Neural progenitor cell (in vitro differentiated cells): ENCODE data around the gene GASK1B. TPM values are rescaled to one million over a fixed set of nuclear protein-coding genes. Genes with fewer than 3 reads are reported as not detected.

Experiments
- DNase-seq: peaks from one replicate; pipeline ENCODE4 v3.0.0-alpha.2; 2016; ENCODE audit warnings: low spot score
- H2AFZ ChIP-seq: fragments of 200-600 bp; sonication (generic); replicated peaks from 2 replicates; pipeline ENCODE4 v1.6.1; 2016; ENCODE audit warnings: antibody characterized with exemption
- H3F3A ChIP-seq: fragments of 200-600 bp; sonication (generic); 2 replicates; pipeline ENCODE4 v1.6.1; 2016; ENCODE audit warnings: antibody characterized with exemption, low read depth
- H3K27ac ChIP-seq: fragments of 200-600 bp; sonication (generic); 2 replicates; pipeline ENCODE4 v1.5.1; 2016; ENCODE audit warnings: mild to moderate bottlenecking
- H3K27me3 ChIP-seq: fragments of 200-600 bp; sonication (generic); 2 replicates; pipeline ENCODE4 v1.6.1; 2016; ENCODE audit warnings: mild to moderate bottlenecking, moderate library complexity
- H3K36me3 ChIP-seq: fragments of 200-600 bp; sonication (generic); 2 replicates; pipeline ENCODE4 v1.5.1; 2016
- H3K4me1 ChIP-seq: fragments of 200-600 bp; sonication (generic); 2 replicates; pipeline ENCODE4 v1.6.1; 2016; ENCODE audit warnings: mixed run types
- H3K4me2 ChIP-seq: fragments of 200-600 bp; sonication (generic); 2 replicates; pipeline ENCODE4 v1.6.1; 2016
- H3K4me3 ChIP-seq: fragments of 200-600 bp; sonication (generic); 2 replicates; pipeline ENCODE4 v1.5.1; 2016
- H3K79me2 ChIP-seq: fragments of 200-600 bp; sonication (generic); 2 replicates; pipeline ENCODE4 v1.6.1; 2016; ENCODE audit warnings: low read depth
- H3K9ac ChIP-seq: fragments of 200-600 bp; sonication (generic); 2 replicates; pipeline ENCODE4 v1.6.1; 2016
- H3K9me3 ChIP-seq: fragments of 200-600 bp; sonication (generic); 2 replicates; pipeline ENCODE4 v1.5.1; 2016; ENCODE audit warnings: low read depth
- H4K20me1 ChIP-seq: fragments of 200-600 bp; sonication (generic); 2 replicates; pipeline ENCODE4 v1.6.1; 2016; ENCODE audit warnings: low read depth
- H3K27ac Mint-ChIP-seq: 3 replicates; pipeline ENCODE4 v1.8.0; 2021; ENCODE audit warnings: mixed read lengths
- H3K27me3 Mint-ChIP-seq: 2 replicates; pipeline ENCODE4 v1.8.0; 2022; ENCODE audit warnings: low read depth, mild to moderate bottlenecking, inconsistent platforms, moderate library complexity, mixed read lengths; ENCODE audit not compliant: insufficient read depth
- H3K36me3 Mint-ChIP-seq: 3 replicates; pipeline ENCODE4 v1.8.0; 2021; ENCODE audit warnings: mixed read lengths
- H3K4me1 Mint-ChIP-seq: 3 replicates; pipeline ENCODE4 v1.8.0; 2021; ENCODE audit warnings: mixed read lengths
- H3K4me3 Mint-ChIP-seq: 3 replicates; pipeline ENCODE4 v1.8.0; 2021; ENCODE audit warnings: mild to moderate bottlenecking, moderate library complexity, mixed read lengths
- H3K9me3 Mint-ChIP-seq: 3 replicates; pipeline ENCODE4 v1.8.0; 2020; ENCODE audit warnings: mixed read lengths
- EZH2 ChIP-seq: fragments of 200-600 bp; sonication (generic); IDR thresholded peaks from 2 replicates; pipeline ENCODE4 v1.6.1; 2017; ENCODE audit warnings: antibody characterized with exemption, mild to moderate bottlenecking, moderate library complexity
- EZH2phosphoT487 ChIP-seq: fragments of 200-600 bp; sonication (generic); IDR thresholded peaks from 2 replicates; pipeline ENCODE4 v1.6.1; 2017; ENCODE audit warnings: antibody characterized with exemption
- total RNA-seq: library from RNA; depleted of rRNA; stranded (reverse); fragments of >200 nt; gene quantifications from 2 replicates; pipeline ENCODE4 v1.2.3, GENCODE V29; 2015; ENCODE audit warnings: low replicate concordance
- TF ChIP-seq, protein P1 (sequence below): fragments of 200-600 bp; sonication (generic); IDR thresholded peaks from 2 replicates; pipeline ENCODE4 v1.5.1; 2017; ENCODE audit warnings: antibody characterized with exemption, mild to moderate bottlenecking

GASK1B gene
- total RNA-seq, 1 donor from 2014 or later: not detected

DNA sequence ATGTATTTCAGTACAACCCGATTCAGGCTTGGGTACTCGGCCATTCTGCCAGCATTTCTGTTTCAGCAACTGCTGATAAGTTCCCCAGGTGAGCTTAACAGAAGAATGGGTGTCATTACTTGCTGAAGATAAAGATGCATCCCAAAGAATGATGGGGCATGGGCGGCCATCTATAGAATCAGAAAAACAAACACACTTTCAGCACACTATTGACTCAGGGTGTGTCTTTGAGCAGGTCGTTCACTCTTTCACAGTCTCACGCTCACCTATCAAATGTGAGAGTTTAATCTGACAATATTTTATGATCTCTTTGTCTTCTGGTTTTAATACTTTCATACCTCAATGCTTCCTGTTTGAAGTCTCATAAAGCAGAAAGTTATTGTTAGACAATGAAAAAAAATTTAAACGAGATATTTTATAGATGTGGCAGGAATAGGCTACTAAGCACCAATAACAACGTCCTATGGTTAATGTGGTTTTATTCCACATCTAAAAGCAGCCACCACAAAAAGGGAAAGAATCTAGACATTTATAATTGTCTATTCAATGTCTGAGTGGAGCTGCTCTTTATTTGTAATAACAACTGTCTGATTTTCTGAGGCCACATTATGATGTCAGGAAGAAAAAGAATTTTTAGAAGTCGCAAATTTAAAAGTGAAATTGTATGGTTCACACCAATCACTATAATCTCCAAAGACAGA lies 17.0 kb downstream of the GASK1B start:
- Mint-ChIP-seq H3K4me3 (no peak overlapping the region), H3K27ac (no peak overlapping the region), H3K4me1 (no peaks in the 10 kb centered on the region), H3K27me3 (no peaks in the 10 kb centered on the region), H3K9me3 (peaks cover 4% of the 10 kb centered on the region), H3K36me3 (peaks cover 2% of the 10 kb centered on the region)
- no peaks in the 10 kb centered on the region for H3K27me3 ChIP-seq
- no peak overlapping the region for H3K4me2 ChIP-seq
- no peak overlapping the region for H3K4me3 ChIP-seq
- H3F3A ChIP-seq: no peaks in the 10 kb centered on the region
- no peaks in the 10 kb centered on the region for H3K9me3 ChIP-seq
- H3K9ac ChIP-seq: no peak overlapping the region
- no peak for TF ChIP-seq EZH2
- TF ChIP-seq, protein P1, sequence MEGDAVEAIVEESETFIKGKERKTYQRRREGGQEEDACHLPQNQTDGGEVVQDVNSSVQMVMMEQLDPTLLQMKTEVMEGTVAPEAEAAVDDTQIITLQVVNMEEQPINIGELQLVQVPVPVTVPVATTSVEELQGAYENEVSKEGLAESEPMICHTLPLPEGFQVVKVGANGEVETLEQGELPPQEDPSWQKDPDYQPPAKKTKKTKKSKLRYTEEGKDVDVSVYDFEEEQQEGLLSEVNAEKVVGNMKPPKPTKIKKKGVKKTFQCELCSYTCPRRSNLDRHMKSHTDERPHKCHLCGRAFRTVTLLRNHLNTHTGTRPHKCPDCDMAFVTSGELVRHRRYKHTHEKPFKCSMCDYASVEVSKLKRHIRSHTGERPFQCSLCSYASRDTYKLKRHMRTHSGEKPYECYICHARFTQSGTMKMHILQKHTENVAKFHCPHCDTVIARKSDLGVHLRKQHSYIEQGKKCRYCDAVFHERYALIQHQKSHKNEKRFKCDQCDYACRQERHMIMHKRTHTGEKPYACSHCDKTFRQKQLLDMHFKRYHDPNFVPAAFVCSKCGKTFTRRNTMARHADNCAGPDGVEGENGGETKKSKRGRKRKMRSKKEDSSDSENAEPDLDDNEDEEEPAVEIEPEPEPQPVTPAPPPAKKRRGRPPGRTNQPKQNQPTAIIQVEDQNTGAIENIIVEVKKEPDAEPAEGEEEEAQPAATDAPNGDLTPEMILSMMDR: no peak
- no peak for TF ChIP-seq EZH2phosphoT487
- no peaks in the 10 kb centered on the region for H3K79me2 ChIP-seq
- no peak for DNase-seq
- no peak overlapping the region for H3K27ac ChIP-seq
- H3K36me3 ChIP-seq: no peaks in the 10 kb centered on the region
- no peaks in the 10 kb centered on the region for H4K20me1 ChIP-seq
- H2AFZ ChIP-seq: no peak overlapping the region
- no peaks in the 10 kb centered on the region for H3K4me1 ChIP-seq

DNA sequence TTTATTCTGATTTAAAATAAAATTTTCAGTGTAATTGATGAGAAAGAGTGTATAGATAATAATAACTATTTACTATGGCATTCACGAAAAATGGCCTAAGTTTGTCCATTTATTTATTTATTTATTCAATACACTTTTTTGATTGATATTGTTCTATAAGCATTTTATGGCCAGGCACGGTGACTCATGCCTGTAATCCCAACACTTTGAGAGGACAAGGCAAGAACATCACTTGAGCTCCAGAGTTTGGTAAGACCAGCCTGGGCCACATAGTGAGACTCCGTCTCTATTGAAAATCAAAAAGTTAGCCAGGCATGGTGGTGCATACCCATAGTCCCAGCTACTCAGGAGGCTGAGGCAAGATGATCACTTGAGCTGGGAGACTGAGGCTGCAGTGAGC lies 25.7 kb downstream of the GASK1B start:
- DNase-seq: no peak
- H3K4me1 Mint-ChIP-seq: no peaks in the 10 kb centered on the region
- H3K36me3 ChIP-seq: no peaks in the 10 kb centered on the region
- peaks cover 5% of the 10 kb centered on the region for H3K9me3 Mint-ChIP-seq
- H2AFZ ChIP-seq: no peak overlapping the region
- no peak overlapping the region for H3K4me3 ChIP-seq
- H3K9ac ChIP-seq: no peak overlapping the region
- H3K27me3 ChIP-seq: no peaks in the 10 kb centered on the region
- no peaks in the 10 kb centered on the region for H3K9me3 ChIP-seq
- no peak overlapping the region for H3K27ac Mint-ChIP-seq
- H3K79me2 ChIP-seq: no peaks in the 10 kb centered on the region
- H3K27me3 Mint-ChIP-seq: no peaks in the 10 kb centered on the region
- no peaks in the 10 kb centered on the region for H3K4me1 ChIP-seq
- H3K36me3 Mint-ChIP-seq: peaks cover 2% of the 10 kb centered on the region
- H3K4me2 ChIP-seq: no peak overlapping the region
- H3K4me3 Mint-ChIP-seq: no peak overlapping the region
- H3K27ac ChIP-seq: no peak overlapping the region
- no peaks in the 10 kb centered on the region for H4K20me1 ChIP-seq
- no peaks in the 10 kb centered on the region for H3F3A ChIP-seq
- TF ChIP-seq, protein P1: no peak
- TF ChIP-seq EZH2: no peak
- TF ChIP-seq EZH2phosphoT487: no peak

DNA sequence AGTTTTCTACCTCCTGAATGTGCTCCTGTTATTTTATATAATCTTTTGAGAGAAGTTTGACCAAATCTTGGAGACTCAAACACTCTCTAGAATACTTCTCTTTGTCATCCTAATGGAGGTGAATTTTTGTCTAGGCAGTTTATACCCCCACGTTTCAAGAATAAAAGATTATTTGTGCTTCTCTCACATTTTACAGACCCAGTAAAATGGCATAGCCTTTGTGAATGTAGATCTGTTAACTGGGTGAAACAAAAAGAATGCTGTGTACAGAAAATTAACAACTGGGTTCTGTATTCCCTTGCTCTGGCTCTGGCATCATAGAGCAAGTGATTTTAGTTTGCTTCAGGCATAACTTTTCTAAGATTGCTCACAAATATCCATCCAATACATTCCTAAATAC lies 26.1 kb downstream of the GASK1B start:
- Mint-ChIP-seq H3K27ac (no peak overlapping the region), H3K36me3 (peaks cover 1% of the 10 kb centered on the region)
- H2AFZ ChIP-seq: no peak overlapping the region

More for the DNA sequence above, 26.1 kb downstream of the GASK1B start:
- Mint-ChIP-seq H3K4me3 (no peak overlapping the region), H3K9me3 (peaks cover 4% of the 10 kb centered on the region), H3K27me3 (no peaks in the 10 kb centered on the region), H3K4me1 (no peaks in the 10 kb centered on the region)
- H4K20me1 ChIP-seq: no peaks in the 10 kb centered on the region
- H3K4me2 ChIP-seq: no peak overlapping the region
- H3K79me2 ChIP-seq: no peaks in the 10 kb centered on the region
- no peaks in the 10 kb centered on the region for H3K4me1 ChIP-seq
- H3K27me3 ChIP-seq: no peaks in the 10 kb centered on the region
- H3F3A ChIP-seq: no peaks in the 10 kb centered on the region
- no peak for DNase-seq
- no peak overlapping the region for H3K4me3 ChIP-seq
- no peaks in the 10 kb centered on the region for H3K36me3 ChIP-seq
- TF ChIP-seq EZH2: no peak
- TF ChIP-seq EZH2phosphoT487: no peak
- TF ChIP-seq, protein P1: no peak
- H3K9me3 ChIP-seq: no peaks in the 10 kb centered on the region
- H3K9ac ChIP-seq: no peak overlapping the region
- no peak overlapping the region for H3K27ac ChIP-seq
